GM12891 (cell line): ENCODE measurements around the gene ATP1A2.

Source experiments
- POLR2A ChIP-seq: IDR thresholded peaks from 2 replicates; pipeline ENCODE4 v1.6.1; 2011; ENCODE audit warnings: low read depth, low read length, control low read depth
- POLR2AphosphoS5 ChIP-seq: IDR thresholded peaks from 2 replicates; pipeline ENCODE4 v1.6.1; 2011; ENCODE audit warnings: low read depth, low read length, control low read depth
- POU2F2 ChIP-seq: IDR thresholded peaks from 2 replicates; pipeline ENCODE4 v1.6.1; 2011; ENCODE audit warnings: low read depth, mild to moderate bottlenecking, control low read depth, low read length, moderate library complexity
- TAF1 ChIP-seq: IDR thresholded peaks from 2 replicates; pipeline ENCODE4 v1.6.1; 2011; ENCODE audit warnings: low read depth, low read length, control low read depth

DNA sequence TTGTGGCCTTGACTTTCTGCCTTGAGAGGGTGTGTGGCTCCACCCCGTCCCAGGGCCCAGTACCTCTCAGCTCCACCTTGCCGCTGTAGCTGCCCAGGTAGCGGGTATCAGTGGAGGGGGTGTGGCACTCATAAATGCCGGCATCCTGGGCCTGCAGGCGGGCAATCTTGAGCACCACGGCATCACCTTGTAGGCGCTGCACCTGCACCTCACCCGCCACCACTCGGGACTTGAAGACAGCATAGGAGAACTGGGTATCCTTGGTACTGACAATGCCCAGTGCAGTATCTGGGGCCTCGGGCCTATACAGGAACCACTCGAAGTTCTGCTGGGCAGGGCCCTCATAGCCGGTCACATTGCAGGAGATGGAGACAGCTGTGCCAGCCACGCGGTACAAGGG is 20.8 kb upstream of the ATP1A2 start:
- TF ChIP-seq POLR2AphosphoS5 (no peak), POLR2A (no peak), POU2F2 (no peak), TAF1 (no peak)
